Fibroblast of skin of left biceps (primary cell): Measurements from ENCODE around the gene KRTAP4-9.
"Not testable (repeated sequence)": the region's sequence is repeated elsewhere in the genome, so short reads cannot be mapped to it uniquely, and the experiment has no call there.

Source experiments
- DNase-seq, 2 experiments: peaks; one replicate each; pipeline ENCODE4 v3.0.0-alpha.2; 2013; ENCODE audit warnings: low read depth in 2 of 2

Gene KRTAP4-9

GRCh38 chr17:41105347-41105746, at the start of gene KRTAP4-9:
Gene KRTAP4-9 (plus strand): TSS chr17:41105389. CDS start chr17:41105389, 0 bp downstream.
- not testable (repeated sequence) for DNase-seq

GRCh38 chr17:41057547-41057946, 47.6 kb upstream of the KRTAP4-9 start:
- no peak for DNase-seq

- DNase-seq: no peak
Observed at GRCh38 chr17:41058741-41059140, 46.4 kb upstream of the KRTAP4-9 start.

GRCh38 chr17:41059276-41060051, 45.7 kb upstream of the KRTAP4-9 start:
- peak; percentile 82 to 84 for DNase-seq

GRCh38 chr17:41060052-41060604, 45.1 kb upstream of the KRTAP4-9 start, which contains the start of gene KRTAP2-3:
Gene KRTAP2-3 (minus strand): TSS chr17:41060114. CDS start chr17:41060050, 64 bp downstream.
- DNase-seq: peak; percentile 86

GRCh38 chr17:41061964-41062363, 43.2 kb upstream of the KRTAP4-9 start:
- DNase-seq: peak; percentile 95 to 96

GRCh38 chr17:41063449-41063848, 41.7 kb upstream of the KRTAP4-9 start:
- no peak for DNase-seq

- DNase-seq: no peak
Observed at GRCh38 chr17:41064301-41064700, 40.9 kb upstream of the KRTAP4-9 start.

GRCh38 chr17:41065016-41065689, 40.0 kb upstream of the KRTAP4-9 start:
- DNase-seq: not testable (repeated sequence)

- peak; percentile 59 to 66 for DNase-seq
Observed at GRCh38 chr17:41065829-41066624, 39.2 kb upstream of the KRTAP4-9 start, which contains the start of gene KRTAP2-4. Gene KRTAP2-4 (minus strand): TSS chr17:41065879. CDS start chr17:41065845, 34 bp downstream.

- peak; percentile 75 to 77 for DNase-seq
Observed at GRCh38 chr17:41067281-41067680, 37.9 kb upstream of the KRTAP4-9 start.

- DNase-seq: no peak
Observed at GRCh38 chr17:41069031-41069430, 36.2 kb upstream of the KRTAP4-9 start.

GRCh38 chr17:41071606-41072360, 33.4 kb upstream of the KRTAP4-9 start:
- no peak for DNase-seq

- no peak for DNase-seq
Observed at GRCh38 chr17:41073676-41074075, 31.5 kb upstream of the KRTAP4-9 start.

GRCh38 chr17:41076788-41077187, 28.4 kb upstream of the KRTAP4-9 start:
- no peak for DNase-seq

GRCh38 chr17:41082626-41083025, 22.6 kb upstream of the KRTAP4-9 start:
- DNase-seq: no peak

GRCh38 chr17:41083427-41083826, 21.8 kb upstream of the KRTAP4-9 start:
- not testable (repeated sequence) for DNase-seq

- DNase-seq: not testable (repeated sequence)
Observed at GRCh38 chr17:41084100-41084856, 20.9 kb upstream of the KRTAP4-9 start, which contains the start of gene KRTAP4-7. Gene KRTAP4-7 (plus strand): TSS chr17:41084150. CDS start chr17:41084207, 57 bp downstream.

GRCh38 chr17:41088760-41089352, 16.3 kb upstream of the KRTAP4-9 start:
- not testable (repeated sequence) for DNase-seq

GRCh38 chr17:41096055-41096454, 9.1 kb upstream of the KRTAP4-9 start:
- DNase-seq: no peak
